Uterus (tissue), 2 donors: Measurements from ENCODE around the gene DNAJC15.

Source experiments
- CTCF ChIP-seq, 4 experiments: fragments of 200-600 bp in 2 of 4; fragments of 450-650 bp in 2 of 4; sonication (generic) in 2 of 4; IDR thresholded peaks; one replicate each; pipeline ENCODE4 v1.5.1; 2016 to 2019; ENCODE audit warnings: antibody characterized with exemption in 4 of 4, mild to moderate bottlenecking in 2 of 4, moderate library complexity in 1 of 4
- POLR2A ChIP-seq, 2 donors: fragments of 450-650 bp; IDR thresholded peaks; one replicate each; pipeline ENCODE4 v1.6.1; 2016; ENCODE audit warnings: antibody characterized with exemption in 2 of 2, mild to moderate bottlenecking in 1 of 2, moderate library complexity in 1 of 2

- TF ChIP-seq POLR2A (IDR thresholded peaks at IDR 0.05) (no peak), CTCF (IDR thresholded peaks at IDR 0.05) (no peak)
Observed at GRCh38 chr13:42997381-42997780, 26.0 kb upstream of the DNAJC15 start.
